GM21723 (cell line): ENCODE data around the gene GABRD.

Experiments used
- ATAC-seq: cut with Tn5 transposase; IDR thresholded peaks from one replicate; pipeline ENCODE4 v1.9.1; 2021; ENCODE audit warnings: mild to moderate bottlenecking, moderate library complexity; ENCODE audit not compliant: unreplicated experiment

GABRD gene

DNA sequence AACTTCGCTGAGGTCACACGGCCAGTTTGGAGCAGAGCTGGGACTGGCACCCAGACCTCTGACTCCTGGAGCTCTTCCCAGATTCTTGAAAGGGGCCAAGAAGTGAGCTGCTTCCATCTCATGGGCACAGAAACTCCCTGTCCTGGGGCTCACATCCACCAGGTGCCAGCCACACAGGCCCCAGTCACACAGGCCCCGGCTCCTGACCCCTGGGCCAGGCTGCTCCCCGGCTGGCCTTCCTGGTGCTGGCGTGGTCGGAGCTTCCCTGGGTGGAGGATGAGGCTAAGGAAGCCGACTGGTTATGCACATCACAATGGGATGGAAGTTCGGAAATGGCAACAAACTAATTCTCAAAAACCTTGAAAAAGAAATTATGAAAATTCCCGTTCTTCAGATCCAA is 3.0 kb upstream of the GABRD start:
- ATAC-seq, result no peak

DNA sequence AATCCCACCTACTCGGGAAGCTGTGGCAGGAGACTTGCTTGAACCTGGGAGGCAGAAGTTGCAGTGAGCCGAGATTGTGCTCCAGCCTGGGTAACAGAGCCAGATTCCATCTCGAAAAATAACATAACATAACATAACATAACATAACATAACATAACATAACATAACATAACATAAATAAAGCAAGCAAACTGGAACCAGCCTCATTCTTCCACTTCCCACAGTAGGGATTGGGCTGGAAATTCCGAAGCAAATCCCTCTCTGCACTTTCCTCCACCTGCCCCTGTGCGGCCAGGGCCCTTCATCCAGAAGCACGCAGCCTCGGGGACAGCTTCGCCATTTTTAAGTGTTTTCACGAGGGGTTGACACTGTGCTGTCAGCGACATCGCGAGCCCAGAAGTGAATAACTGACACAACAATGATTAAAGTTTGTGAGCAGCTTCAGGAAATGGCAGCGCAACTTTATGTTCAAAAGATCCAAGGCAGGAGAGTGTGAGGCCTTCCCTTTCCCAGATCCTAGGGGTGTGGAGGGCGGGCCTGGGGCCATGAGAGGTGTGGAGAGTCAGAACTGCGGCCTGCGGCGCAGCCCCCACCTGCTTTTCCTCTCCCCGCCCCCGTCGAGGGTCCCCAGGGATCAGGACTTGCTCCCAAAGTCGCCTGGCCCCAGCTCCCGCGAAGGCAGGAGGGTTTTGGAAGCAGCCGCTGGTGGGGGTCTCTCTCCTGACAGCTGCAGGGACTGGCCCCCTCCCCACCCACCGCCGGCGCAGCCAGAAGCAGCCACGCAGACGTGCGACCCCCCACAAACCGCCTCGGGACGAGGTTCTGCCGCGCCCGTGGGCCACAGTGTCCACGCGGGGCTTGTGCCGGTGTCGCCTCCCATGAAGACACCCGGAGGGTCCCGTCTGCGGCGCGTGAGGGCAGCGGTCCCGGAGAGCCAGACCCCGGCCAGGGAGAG is 651 bp upstream of the GABRD start:
- ATAC-seq, result no peak

DNA sequence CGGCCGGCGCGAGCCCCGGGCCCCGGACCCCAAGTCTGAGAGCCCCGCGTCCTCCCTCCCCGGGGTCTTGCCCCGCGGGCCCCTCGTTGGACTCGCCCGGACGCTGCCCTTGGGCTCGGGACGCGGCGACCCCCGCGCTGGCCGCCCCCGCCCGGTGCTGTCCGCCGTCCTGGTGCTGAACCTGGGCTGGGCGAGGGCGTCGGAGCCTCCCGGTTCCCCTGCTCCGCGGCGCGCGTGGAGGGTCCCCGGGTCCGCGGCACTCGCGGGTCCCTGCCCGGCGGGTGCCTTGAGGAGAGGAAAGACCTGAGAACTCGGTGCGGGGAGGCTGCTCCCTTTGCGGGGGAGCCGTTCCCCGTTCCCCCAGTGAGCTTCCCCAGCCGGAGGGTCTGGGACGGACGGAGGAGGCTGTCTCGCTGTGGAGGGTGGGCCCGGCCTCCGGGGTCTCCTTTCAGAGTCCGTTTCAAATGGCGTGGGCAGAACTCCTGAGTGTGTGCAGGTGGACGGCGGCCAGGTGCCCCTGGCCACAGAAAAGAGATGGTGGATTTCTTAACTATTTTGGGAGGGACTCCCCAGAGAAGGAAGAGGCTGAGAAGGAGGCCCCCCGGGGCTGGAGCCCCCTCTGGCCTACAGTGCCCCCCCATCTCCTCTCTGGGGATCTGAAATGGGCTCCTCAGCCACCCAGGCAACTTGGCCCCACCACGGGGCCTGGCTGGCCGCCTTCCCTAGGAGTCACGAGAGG is 595 bp downstream of the GABRD start:
- no peak for ATAC-seq

DNA sequence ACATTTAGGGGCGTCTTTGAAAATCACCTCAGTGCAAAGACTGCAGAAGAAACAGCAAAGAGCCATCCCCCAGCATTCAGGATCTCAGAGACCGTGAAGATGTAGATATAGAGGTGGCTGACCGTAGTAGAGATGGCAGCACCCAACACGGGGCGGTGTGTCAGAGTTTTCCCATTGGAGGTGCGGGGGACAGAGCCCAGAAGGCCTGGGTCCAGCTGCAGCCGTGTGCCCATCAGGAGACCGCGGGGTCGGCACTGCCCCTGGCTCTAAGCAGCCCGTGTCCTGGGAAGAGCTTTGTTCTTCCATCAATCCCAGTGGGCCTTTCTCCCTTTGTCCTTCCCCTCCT is 1.1 kb downstream of the GABRD start:
- no peak for ATAC-seq

DNA sequence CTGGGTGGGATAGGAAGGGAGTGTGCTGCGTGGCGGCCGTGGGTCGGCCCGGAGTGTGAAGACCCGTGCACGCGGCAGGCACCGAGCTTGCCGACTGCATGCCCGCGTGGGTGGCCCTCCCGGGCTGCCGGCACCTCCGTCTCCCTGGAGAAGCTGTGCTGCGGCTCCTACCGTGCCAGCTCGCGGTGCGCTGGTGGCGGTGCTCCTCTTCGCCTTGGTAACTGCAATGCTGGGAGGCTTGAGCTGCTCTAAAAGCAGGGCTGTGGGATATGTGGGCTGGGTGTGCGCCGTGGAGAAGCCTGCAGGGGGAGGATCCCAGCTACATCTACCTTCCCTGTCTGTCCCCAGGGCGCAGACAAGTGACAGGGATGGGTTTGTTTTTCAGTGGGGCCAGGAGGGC is 2.4 kb downstream of the GABRD start:
- ATAC-seq, result no peak

DNA sequence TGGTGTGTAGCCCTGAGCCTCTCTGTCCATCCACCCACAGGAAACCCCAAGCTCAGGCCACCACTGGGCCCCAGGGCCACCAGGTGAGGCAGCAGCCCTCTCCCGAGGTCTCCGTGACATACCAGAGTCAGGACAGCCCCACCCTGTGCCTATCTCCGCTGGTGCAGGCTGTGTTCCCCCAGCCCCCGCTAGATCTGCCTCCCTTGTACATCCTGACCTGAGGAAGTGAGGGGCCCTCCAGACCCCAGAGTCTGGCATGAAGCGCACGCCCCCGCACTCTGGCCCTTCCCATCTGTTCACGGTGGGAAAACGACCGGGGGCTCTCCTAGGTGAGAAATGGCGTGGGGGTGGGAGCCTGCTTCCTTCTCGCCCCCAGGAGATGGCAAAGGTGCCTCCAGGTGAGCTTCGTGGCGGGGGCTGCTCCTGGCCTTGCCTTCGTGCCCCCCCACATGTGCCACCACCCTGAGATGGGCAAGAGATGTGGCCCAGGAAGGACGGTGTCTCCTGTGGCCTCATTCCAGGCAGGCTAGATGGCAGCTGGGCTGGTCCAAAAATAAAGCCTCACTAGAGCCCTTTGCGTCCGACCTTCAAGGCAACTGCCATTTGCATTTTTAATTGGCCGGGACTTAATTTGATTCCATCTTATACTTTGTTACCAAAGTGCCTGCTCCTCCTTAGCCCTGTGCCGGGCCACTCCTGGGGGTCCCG is 3.1 kb downstream of the GABRD start:
- ATAC-seq, result no peak

DNA sequence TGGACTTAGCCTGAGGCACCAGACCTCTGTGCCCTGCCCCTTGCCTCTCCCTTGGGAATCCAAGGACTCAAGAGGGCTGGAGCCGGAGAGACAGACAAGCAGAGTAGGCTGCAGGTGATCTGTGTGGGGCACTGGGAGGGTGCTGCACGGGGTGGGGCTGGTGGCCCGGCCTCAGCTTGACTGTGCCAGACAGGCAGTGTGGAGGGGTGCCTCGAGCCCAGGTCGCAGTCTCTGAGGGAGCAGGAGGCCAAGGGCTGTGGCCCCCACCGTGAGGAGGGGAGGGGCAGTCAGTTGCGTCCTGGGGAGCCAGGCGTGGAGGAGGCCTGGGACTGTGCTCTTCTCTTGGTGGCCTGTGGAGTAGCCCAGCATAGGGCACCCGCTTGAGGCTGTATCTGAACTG is 4.0 kb downstream of the GABRD start:
- ATAC-seq, result no peak

DNA sequence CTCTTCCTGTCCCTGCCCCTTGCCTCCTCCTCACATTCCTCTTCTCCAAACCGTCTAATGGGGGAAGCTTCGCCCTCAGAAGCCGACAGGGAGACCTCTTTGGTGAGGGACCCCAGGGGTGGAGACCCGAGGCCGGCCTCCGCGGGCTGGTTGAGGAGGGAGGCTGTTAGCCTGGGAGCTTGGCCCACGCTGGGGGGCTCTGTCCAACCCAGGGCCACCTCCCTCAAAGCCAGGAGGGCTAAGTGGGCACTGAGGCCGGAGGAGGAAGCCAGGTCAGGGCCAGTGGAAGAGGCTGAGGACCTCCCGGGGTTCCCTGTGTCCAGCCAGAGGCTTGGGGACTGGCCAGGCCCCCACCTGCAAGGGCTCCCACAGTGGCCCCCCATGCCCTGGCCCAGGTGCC is 5.3 kb downstream of the GABRD start:
- no peak for ATAC-seq

DNA sequence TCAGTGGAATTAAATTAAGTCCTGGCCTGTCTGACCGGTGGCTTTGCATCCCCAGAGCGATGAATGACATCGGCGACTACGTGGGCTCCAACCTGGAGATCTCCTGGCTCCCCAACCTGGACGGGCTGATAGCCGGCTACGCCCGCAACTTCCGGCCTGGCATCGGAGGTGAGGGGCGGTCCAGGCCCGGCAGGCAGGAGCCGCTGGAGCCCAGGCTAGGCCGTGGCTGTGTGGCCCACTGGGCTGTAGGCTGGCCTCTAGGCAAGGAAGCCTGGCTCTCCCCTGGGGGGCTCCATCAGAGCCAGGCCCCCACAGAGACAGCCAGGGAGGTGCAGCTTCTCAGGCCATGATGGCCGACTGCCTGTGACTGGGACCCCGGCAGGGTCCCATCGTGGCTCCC is 5.7 kb downstream of the GABRD start:
- no peak for ATAC-seq

DNA sequence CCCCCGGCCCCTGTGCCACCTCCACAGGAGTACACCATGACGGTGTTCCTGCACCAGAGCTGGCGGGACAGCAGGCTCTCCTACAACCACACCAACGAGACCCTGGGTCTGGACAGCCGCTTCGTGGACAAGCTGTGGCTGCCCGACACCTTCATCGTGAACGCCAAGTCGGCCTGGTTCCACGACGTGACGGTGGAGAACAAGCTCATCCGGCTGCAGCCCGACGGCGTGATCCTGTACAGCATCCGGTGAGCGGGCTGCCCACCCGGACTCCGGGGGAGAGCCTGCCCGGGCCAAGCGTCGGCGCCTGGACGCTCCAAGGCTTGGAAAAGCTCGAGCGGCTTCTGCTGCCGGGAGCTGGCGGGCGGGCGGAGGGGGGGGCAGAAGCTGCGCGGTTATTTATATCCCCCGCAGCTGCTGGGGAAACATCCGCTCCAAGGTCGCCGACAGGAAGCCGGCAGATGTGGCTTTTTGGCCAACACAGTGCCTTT is 6.4 kb downstream of the GABRD start:
- no peak for ATAC-seq

DNA sequence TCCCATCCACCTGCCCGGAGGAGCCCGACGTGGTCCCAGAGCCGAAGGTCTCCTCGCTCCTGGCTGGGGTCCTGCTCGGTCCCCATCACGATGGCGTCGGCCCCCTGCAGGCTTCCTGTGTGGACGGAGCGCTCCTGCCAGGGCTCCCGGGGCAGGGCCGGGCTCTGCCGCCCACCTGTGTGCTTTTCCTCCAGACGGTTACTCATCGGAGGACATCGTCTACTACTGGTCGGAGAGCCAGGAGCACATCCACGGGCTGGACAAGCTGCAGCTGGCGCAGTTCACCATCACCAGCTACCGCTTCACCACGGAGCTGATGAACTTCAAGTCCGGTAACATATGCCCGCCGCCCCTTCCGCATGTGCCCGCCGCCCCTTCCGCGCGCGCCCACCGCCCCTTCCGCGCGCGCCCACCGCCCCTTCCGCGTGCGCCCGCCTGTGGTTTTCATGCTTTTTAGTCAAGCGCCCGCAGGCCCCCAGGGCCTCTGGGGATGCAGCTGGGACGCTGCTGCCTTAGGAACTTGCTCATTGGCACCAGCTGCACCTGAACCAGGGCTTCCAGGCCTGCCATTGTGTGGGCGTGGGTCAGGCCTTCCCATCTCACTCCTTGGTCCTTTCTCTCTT is 8.9 kb downstream of the GABRD start:
- ATAC-seq, result no peak

DNA sequence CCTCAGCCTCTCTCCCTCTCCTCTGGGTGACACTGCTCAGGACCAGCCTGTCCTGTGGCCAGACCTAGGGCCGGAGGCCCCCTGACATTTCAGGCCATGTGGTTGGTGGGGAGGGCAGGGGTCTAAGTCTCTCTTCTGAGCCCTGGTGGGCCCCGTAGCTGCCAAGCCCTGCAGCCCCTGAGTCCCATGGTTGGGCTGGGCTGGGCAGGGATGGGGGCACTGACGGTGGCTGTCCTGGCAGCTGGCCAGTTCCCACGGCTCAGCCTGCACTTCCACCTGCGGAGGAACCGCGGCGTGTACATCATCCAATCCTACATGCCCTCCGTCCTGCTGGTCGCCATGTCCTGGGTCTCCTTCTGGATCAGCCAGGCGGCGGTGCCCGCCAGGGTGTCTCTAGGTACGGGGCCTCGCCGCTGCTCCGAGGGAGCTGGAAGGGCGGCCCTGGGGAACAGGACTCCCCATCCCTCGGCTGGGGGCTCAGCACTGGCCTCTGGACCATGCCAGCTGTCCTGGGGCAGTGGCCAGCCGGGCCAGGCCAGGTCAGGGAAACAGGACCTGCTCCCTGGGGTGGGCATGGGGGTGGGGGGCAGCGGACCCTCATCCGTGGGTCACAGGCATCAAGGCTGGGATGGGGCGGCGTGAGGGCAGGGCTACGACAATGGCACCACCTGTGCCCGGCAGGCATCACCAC is 9.9 kb downstream of the GABRD start:
- ATAC-seq, result no peak

DNA sequence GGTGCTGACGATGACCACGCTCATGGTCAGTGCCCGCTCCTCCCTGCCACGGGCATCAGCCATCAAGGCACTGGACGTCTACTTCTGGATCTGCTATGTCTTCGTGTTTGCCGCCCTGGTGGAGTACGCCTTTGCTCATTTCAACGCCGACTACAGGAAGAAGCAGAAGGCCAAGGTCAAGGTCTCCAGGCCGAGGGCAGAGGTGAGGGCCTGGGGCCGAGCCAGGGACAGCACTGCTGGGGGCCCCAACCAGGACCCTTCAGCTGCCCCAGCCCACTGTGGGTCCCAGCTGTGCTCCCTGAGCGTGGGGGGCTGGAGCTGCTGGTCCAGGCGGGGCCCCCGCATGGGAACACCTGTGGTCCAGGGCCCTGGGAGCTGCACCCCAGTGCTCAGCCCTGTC is 10.4 kb downstream of the GABRD start:
- no peak for ATAC-seq

DNA sequence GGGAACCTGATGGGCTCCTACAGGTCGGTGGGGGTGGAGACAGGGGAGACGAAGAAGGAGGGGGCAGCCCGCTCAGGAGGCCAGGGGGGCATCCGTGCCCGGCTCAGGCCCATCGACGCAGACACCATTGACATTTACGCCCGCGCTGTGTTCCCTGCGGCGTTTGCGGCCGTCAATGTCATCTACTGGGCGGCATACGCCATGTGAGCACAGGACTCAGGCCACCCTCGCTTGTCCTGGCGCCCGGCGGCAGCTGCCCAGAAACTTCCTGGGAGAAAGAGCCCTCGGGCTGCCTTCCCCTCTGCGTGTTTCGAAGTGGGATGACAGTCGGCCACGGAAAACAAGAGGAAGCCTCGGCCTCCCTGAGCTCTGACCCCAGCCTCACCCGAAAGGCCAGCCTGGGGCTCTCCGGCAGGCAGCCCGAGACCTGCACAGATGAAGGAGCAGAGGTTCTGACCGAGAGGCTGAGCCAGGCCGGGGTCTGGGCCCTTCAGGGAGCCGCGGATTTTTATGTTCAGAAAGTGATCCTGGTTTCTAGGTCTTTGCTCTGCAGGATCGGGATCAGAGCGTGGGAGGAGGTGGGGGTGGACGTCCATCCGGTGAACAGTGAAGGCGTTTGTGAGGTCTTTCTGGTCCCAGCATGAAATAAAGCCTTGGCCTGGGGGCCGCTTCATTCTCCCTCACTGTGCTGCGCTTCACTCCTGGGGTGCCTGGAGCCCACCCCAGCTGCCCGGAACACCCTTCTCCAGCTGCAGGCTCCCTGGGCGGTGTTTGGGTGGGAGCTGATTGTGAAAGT is 11.1 kb downstream of the GABRD start:
- no peak for ATAC-seq

DNA sequence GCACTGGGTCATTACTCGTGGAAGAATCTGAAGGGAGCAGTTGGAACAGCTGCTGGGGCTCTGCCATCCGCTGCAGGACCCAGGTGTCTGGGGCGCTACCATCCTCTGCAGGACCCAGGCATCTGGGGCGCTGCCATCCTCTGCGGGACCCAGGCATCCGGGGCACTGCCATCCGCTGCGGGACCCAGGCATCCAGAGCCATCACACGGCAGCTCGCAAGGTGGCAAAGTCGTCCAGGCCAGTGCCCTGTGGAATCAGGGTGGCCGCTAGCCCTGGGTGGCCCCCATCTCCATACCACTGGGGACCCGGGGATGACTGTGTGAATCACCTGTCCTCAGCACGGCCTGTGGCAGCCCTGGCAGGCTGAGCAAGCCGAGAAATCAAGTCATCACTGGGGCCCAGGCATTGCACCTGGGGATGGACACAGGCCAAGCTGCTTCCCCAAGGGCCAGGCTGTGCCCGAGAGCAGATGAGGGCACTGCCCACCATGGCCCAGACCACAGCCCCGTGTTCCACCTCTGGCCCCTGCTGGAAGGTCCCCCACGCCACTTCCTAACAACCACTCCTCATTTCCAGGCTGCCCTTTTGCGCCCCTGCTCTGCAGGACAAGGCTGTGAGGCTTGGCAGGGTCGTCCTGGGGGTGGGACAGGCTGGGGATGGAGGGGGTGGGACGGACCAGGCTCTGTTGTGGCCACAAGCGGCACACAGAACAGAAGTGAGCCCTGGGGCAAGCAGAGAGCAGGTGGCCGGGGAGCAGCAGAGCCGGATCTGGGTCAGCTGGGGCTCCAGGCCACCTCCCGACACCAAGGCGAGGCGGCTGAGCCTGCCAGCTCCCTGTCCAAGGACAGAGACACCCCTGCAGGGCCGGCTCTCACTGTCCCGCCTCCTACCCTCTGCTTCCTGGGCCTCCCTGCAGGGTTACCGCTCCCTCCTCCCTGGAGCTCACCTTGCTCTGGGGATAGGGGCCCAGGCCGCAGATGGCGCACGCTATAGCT is 12.7 kb downstream of the GABRD start:
- ATAC-seq, result no peak

DNA sequence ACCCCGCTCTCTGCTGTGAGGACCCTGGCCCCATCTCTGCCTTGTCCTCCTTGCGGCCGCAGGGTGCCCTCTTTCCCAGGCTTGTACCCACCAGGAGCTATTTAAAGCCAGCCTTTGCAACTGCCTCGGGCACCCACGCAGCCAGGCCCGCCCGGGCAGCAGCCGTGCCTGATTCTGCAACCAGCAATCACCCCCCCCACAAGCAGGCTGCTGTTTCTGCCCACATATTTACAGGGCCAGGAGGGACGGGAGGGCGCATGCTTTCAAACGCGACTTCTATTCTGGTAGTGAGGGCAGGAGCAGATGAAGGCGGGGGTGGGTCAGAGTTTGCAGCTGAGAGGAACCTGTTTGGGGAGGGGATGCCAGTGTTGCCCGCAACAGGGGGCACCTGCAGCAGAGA is 13.6 kb downstream of the GABRD start:
- ATAC-seq, result no peak

DNA sequence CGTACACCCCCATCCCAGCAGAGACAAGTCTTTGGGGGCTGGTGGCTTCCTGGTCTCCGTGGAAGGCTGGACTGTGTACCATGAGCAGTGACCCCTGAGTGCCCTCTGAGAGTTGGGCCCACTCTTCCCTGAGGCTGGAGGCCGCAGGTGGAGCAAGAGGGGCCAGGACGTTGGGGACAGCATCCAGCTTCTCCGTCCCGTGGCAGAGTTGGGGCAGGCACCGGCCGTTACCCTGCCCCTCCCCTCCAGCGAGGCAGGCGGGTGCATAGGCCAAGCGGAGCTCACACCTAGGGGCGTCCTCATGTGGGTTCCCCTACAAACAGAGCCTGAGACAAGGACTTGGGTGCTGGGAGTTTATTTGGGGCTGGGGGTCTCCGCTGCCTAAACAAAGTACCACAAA is 14.0 kb downstream of the GABRD start:
- no peak for ATAC-seq

DNA sequence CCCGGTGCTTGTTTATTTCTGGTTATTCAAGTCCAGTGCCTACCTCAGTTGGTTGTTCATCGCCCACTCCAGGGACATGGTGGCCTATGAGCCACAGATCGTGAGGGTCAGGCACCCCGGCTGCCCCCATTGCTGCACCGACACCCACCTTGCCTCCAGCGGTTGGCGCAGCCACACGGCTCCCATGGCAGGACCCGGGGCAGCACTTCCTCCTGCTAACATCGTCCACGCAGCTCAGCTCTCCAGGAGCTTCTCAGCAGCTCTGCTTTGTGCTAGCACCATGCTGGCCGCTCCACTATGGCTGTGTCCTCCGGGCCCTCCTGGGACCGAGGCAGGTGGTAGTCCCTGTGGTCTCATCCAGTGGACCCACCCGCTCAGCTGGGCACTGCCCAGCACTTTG is 17.1 kb downstream of the GABRD start:
- no peak for ATAC-seq
